GM21360 (cell line): ENCODE data around the gene APMAP.

ENCODE experiments used
- ATAC-seq: cut with Tn5 transposase; IDR thresholded peaks from one replicate; pipeline ENCODE4 v1.9.1; 2021; ENCODE audit warnings: mild to moderate bottlenecking, moderate library complexity; ENCODE audit not compliant: unreplicated experiment

APMAP gene

GRCh38 chr20:24970030-24970553, 22.5 kb downstream of the APMAP start:
- ATAC-seq = no peak

GRCh38 chr20:24969186-24970029, 23.1 kb downstream of the APMAP start:
- no peak for ATAC-seq

DNA sequence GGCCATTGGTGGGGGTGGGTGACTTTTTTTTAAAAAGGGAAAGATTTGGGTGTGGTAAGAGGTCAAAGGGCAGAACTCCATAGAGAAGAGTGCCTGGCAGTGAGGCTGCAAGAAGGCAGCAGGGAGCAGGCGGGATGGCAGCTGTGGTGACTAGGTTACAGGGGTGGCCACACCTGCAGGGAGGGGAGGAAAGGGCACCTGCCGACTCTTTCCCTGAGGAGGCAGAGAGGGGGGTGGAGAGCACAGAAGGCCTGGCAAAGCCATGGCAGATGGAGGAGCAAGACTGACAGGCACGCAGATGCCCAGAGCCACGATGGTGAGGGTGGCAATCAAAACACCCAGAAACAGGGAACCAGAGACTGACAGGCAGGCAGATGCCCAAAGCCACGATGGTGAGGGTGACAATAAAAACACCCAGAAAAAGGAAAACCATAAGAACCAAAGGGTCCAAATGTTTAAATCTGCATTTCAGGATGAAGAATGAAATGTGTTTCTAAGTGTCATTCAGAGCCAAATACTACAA, 24.2 kb downstream of the APMAP start:
- ATAC-seq = no peak

DNA sequence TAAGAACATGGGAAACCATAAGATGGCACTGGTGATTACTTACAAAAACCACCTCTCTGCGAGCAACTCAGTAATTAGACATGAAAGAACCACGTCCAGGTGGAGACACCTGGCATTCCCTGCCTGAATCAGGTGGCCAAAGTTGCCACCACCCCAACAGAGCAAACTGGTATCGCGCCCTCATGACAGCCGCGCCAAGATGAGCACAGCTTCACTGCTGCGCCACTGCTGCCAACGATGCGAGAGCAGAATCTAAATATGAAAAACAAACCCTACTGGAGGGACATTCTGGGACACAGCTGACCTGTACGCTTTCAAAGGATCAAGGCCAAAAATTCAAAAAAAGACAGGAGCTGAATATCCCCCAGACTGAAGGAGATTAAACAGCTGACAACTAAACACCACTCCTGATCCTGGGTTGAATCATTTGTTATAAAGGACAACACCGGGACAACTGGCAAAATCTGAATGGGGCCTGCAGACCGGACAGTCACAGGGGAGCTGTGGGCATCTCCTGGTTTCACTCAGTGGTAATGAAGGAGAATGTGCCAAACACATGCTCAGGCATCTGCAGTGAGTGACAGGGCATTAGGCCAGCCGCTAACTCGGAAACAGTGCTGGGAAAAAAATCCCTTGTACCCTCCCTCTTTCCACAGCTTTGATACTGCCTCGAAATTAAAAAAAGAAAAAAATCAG, 26.1 kb downstream of the APMAP start:
- ATAC-seq = no peak

DNA sequence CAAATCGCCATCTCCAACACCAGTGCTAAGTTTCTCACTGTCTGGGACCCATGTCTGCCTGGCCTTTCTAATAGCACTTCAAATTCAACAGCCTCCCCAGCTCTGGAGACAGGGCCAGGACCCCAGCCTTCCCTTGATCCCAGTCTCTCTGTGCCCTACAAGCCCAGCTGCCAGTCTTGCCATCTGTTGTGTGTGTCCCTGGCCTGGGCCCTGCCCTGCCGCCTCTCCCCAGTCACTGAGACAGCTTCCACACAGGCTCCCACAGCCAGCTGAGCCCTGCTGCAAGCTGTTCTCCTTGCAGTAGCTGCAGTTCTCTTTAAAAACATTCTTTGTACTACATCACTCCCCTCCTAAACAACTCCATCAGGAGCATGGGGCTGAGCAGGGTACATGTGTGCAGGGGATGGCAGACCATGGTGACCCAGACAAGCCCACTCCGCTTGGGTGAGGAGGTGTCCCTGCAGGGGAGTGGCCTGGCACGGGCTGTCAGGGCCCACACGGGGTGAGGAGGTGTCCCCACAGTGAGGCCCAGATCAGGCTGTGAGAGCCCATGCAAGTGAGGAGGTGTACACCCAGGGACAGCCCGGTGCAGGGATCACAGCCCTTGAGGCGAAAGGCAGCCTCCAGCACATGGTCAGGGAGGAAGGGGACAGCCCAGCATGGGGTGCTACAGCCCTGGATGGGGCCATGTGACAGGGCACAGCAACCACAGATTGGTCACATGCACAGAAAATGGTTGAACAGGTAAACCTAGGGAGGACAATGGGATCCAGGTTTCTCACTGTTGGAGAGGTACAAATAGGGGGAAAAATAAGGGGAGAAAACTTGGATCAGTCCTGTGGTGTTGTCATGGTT, 27.3 kb downstream of the APMAP start:
- no peak for ATAC-seq

DNA sequence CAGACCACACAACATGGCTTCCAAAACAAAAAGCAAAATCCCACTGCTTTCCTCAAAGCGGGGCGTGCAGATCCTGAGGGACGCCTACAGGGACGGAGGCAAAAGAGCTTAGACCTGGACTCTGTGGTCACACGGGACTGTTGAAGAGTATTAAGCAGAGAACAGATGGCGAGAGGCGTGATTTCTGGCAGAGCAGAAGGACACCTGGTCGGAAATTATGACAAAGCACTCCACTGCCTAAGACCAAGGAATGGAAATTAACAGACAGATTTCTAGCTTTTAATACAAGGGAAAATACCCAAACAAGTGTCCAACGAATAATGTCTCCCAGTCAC, 28.1 kb downstream of the APMAP start:
- no peak for ATAC-seq

GRCh38 chr20:24963672-24964505, 28.7 kb downstream of the APMAP start:
- no peak for ATAC-seq

GRCh38 chr20:24962510-24962909, 30.0 kb downstream of the APMAP start:
- no peak for ATAC-seq

DNA sequence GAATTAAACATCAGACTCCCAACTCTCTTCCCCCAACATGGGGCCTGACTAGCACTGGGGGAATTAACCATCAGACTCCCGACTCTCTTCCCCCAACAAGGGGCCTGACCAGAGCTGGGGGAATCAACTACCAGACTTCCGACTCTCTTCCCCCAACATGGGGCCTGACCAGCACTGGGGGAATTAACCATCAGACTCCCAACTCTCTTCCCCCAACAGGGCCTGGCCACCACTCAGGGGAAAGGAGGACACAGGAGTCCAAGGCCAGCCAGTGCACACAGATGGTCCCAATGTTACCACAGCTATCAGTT, 30.4 kb downstream of the APMAP start:
- no peak for ATAC-seq

DNA sequence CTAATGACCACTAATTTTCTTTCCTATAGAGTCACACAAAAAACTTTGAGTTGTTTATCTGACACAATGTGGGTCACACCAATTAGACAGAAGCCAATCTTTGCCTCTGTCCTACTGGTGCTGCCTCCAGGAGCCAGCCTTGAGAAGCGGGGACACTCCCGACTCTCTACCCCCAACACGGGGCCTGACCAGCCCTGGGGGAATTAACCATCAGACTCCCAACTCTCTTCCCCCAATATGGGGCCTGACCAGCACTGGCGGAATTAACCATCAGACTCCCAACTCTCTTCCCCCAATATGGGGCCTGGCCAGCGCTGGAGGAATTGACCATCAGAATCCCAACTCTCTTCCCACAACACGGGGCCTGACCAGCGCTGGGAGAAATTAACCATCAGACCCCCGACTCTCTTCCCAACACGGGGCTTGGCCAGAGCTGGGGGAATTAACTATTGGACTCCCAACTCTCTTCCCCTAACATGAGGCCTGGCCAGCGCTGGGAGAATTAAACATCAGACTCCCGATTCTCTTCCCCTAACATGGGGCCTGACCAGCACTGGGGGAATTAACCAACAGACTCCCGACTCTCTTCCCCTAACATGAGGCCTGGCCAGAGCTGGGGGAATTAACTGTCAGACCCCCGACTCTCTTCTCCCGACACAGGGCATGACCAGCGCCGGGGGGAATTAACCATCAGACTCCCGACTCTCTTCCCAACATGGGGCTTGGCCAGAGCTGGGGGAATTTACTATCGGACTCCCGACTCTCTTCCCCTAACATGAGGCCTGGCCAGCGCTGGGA, 31.0 kb downstream of the APMAP start:
- no peak for ATAC-seq

GRCh38 chr20:24960861-24961260, 31.7 kb downstream of the APMAP start:
- no peak for ATAC-seq

- no peak for ATAC-seq
Observed at GRCh38 chr20:24960302-24960801, 32.2 kb downstream of the APMAP start.

- no peak for ATAC-seq
Observed at GRCh38 chr20:24959591-24960301, 32.8 kb downstream of the APMAP start.

DNA sequence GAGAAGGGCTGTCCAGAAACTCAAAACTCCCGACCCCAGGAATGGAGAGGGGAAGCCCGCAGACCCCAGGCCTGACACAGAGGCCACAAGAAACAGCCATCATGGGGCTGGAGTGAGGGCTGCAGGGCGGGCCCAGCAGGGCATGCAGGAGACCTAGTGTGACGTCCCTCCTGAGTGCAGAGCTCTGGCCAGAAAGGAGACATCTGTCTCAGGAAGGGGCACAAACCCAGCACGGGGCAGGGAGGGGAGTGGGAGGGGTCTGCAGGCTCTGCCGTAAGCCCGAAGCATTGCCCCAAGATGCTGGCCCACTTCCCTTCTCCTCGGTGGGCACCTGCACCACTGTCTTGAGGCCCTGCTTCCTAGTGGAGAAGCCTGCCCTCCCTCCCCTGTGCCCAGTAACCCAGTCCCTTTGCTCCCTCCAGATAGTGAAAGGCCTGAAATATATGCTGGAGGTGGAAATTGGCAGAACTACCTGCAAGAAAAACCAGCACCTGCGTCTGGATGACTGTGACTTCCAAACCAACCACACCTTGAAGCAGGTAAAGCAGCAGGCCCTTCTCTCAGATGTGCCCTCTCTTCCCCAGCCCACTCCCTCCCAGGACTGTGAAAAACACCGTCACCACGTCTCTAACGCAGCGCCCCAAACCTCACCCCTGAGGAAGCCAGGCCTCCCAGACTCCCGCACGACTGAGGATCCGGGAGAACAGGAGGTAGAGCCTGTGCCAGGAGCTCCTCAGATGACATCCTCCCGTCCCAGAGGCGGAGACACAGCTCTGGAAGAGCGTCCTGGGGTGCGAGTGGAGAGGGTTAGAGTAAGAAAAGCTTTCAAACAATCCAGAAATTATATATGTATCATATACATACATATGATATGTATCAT, 33.8 kb downstream of the APMAP start:
- no peak for ATAC-seq

GRCh38 chr20:24957326-24958016, 35.1 kb downstream of the APMAP start:
- ATAC-seq = no peak

DNA sequence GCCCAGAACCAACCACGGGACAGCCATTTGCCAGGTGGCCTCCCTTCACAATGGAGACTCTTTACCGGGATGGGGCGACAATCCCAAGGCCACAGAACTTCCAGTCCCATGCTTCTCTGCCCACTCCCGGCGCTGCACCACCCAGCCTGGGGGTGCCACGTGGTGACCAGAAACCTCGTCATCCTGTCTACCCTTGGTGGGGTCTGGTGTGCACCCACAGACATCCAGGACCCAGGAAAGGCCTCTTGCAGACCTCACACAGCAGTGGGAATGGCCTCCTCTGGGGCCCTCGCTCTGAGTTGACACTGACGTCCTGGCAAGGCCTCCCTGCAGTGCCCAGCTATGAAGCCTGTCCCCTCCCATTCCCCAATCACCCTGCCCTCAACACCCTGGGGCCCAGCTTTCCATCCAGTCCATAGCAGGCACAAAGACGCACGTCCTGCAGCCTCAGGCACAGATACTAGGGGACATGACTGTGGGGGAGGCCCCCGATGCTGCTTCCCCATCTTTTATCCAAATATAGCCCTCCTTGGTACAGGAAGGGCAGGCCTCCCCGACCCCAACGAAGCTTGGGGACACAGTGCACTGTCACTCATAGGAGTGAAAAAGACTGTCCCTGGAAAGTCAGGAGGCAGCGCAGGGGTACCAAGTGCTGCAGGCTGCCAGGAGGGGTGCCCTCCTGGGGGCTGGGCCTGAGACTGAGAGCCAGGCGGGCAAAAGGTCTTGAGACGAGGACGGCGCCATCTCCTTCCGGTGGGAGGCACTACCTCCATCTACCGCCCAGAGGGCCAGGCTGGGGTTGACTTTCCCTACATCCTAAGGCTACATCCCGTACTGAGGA, 36.3 kb downstream of the APMAP start:
- no peak for ATAC-seq
